T-cell (primary cell): ENCODE measurements around the gene TGFBR3. TPM values are rescaled to one million over a fixed set of nuclear protein-coding genes. Genes with fewer than 3 reads are reported as not detected.

Source experiments
- ATAC-seq, 4 experiments: fragments of 200-7000 bp in 3 of 4; fragments of 150-1000 bp in 1 of 4; cut with Tn5 transposase; replicated peaks in 1 of 4; 1 replicate in 3 of 4; 2 replicates in 1 of 4; pipeline ENCODE4 v1.10.0; 2021; ENCODE audit warnings: moderate library complexity in 3 of 4, mild to moderate bottlenecking in 2 of 4, moderate number of reproducible peaks in 1 of 4
- CTCF ChIA-PET, 2 donors: fragments of 300-600 bp; sonication (Branson Sonifier 250); formaldehyde crosslinking; loops; one replicate each; lab custom pipeline; 2022; ENCODE audit warnings: antibody characterized with exemption in 2 of 2; lab: Charles Lee
- POLR2A ChIA-PET, 2 donors: fragments of 300-600 bp; sonication (Branson Sonifier 250); formaldehyde crosslinking; loops; one replicate each; lab custom pipeline; 2022; ENCODE audit warnings: antibody characterized with exemption in 2 of 2; lab: Charles Lee
- DNase-seq, 35 experiments: peaks; one replicate each; pipeline versions ENCODE4 v3.0.0 to v3.0.0-alpha.2; 2013 to 2023
- H3K27ac ChIP-seq: one replicate; pipeline ENCODE4 v1.5.1; 2013; ENCODE audit warnings: low read length
- H3K27me3 ChIP-seq, 2 experiments: replicated peaks in 1 of 2; 1 replicate in 1 of 2; 2 replicates in 1 of 2; pipeline versions ENCODE4 v1.6.1 to v1.7.0; 2013; ENCODE audit warnings: low read length in 1 of 2, mixed read lengths in 1 of 2; ENCODE audit not compliant: control insufficient read depth in 2 of 2, insufficient read depth in 2 of 2; ENCODE audit errors: extremely low read depth in 1 of 2
- H3K36me3 ChIP-seq, 2 donors: 1 replicate in 1 of 2; 2 replicates in 1 of 2; pipeline versions ENCODE4 v1.6.1 to v1.7.0; 2013; ENCODE audit warnings: low read length in 1 of 2; ENCODE audit not compliant: control insufficient read depth in 2 of 2, insufficient read depth in 1 of 2; ENCODE audit errors: extremely low read depth in 1 of 2
- H3K4me1 ChIP-seq, 2 experiments: 1 replicate in 1 of 2; 2 replicates in 1 of 2; pipeline versions ENCODE4 v1.6.1 to v1.7.0; 2013; ENCODE audit warnings: low read length in 2 of 2, mixed read lengths in 1 of 2; ENCODE audit not compliant: insufficient read depth in 2 of 2, control insufficient read depth in 1 of 2; ENCODE audit errors: extremely low read depth in 1 of 2
- H3K4me3 ChIP-seq, 2 donors: 1 replicate in 1 of 2; 2 replicates in 1 of 2; pipeline versions ENCODE4 v1.5.1 to v1.7.0; 2013; ENCODE audit warnings: mild to moderate bottlenecking in 2 of 2, low read length in 1 of 2, moderate library complexity in 1 of 2; ENCODE audit not compliant: control insufficient read depth in 1 of 2; ENCODE audit errors: extremely low read depth in 1 of 2
- H3K9me3 ChIP-seq: 2 replicates; pipeline ENCODE4 v1.7.0; 2013
- H3K27ac Mint-ChIP-seq, 2 donors: one replicate each; pipeline ENCODE4 v1.8.0; 2020 to 2021; ENCODE audit warnings: mild to moderate bottlenecking in 2 of 2, mixed read lengths in 2 of 2
- H3K27me3 Mint-ChIP-seq, 2 donors: one replicate each; pipeline ENCODE4 v1.8.0; 2021 to 2022; ENCODE audit warnings: mixed read lengths in 2 of 2
- H3K36me3 Mint-ChIP-seq: one replicate; pipeline ENCODE4 v1.8.0; 2021; ENCODE audit warnings: mixed read lengths
- H3K4me1 Mint-ChIP-seq, 3 donors: one replicate each; pipeline ENCODE4 v1.8.0; 2020 to 2022; ENCODE audit warnings: mixed read lengths in 3 of 3, mild to moderate bottlenecking in 1 of 3
- H3K4me3 Mint-ChIP-seq, 3 donors: one replicate each; pipeline ENCODE4 v1.8.0; 2020 to 2022; ENCODE audit warnings: mild to moderate bottlenecking in 3 of 3, mixed read lengths in 3 of 3, moderate library complexity in 3 of 3
- H3K9me3 Mint-ChIP-seq, 3 donors: one replicate each; pipeline ENCODE4 v1.8.0; 2020 to 2022; ENCODE audit warnings: mixed read lengths in 3 of 3
- WGBS: methylation state at CpG from one replicate; pipeline ENCODE4 v1.1.5; 2013; ENCODE audit warnings: missing lambda C conversion rate; ENCODE audit not compliant: insufficient coverage; 5-methylcytosine and 5-hydroxymethylcytosine counted together
- total RNA-seq, 35 experiments: library from RNA in 6 of 35; stranded (reverse) in 6 of 35; fragments of 120-200 nt in 1 of 35; gene quantifications; one replicate each; pipeline versions ENCODE4 v1.2.1 to v1.2.4 and lab custom pipeline; 2013 to 2026

Gene TGFBR3
- total RNA-seq, 5 donors from 2014 or later (not counting 1 experiment from before 2014, with no cell fraction given) = 17.5 to 65.4 (median 36.4) TPM

DNA sequence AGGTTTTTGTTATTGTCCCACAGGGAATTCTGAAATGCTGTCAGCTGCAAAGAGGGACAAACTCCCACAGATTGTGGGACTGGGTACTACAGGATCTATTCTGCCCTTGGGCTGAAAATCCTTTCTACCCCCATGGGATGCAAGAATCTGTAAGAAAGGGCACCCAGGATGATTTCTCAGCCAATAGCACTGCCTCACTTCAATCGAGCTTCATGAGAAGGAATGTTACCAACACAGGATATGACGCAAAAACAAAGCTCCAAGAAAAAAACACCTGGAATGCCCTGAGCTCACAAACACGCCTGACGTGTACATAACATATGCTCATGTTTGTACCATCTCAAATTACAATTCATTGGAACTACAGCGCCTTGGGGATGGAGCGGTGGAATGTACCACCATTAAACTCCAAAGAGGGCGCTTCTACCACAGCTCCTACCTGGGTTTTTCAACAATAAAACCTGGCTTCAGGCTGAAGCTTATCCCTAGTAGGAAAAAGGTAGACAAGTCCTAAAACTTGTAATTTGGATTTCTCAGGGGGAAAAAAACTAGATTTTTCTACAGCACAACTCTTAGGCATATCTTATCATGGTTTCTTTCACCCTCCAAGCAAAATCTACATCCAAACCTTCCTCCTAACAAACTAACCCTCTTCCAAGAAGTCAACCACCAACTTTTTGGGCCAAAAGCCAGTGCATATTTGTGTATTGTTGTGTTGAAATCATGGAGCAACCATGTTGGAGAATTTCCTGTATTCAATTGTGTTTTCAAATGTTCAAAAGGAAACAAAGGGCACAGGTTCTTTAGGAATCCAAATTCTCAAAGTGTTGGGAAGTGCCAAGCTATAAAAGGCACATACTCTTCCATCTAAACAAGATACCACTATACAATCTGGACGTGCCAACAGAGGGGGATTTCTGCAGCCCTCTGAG is 78.9 kb downstream of the TGFBR3 start:
- POLR2A ChIA-PET = no interaction called here
- no peaks in the 10 kb centered on the region for H3K36me3 ChIP-seq
- Mint-ChIP-seq H3K27me3 (no peaks in the 10 kb centered on the region), H3K36me3 (no peaks in the 10 kb centered on the region), H3K4me3 (no peak overlapping the region), H3K27ac (peak overlapping the region; percentile 68 to 96), H3K4me1 (peaks cover 62 to 84% (median 76%) of the 10 kb centered on the region in 3 donors), H3K9me3 (peaks cover 0 to 5% (median 0%) of the 10 kb centered on the region in 3 donors)
- no peak overlapping the region for H3K4me3 ChIP-seq
- DNase-seq (no peak), ATAC-seq (no peak)
- no peaks in the 10 kb centered on the region for H3K27me3 ChIP-seq
- peak overlapping the region; percentile 10 for H3K27ac ChIP-seq
- CTCF ChIA-PET = interaction anchor here (0.5 to 1.3 kb wide), 4 partner anchors 11 to 244 kb away, joined by 3 to 5 read pairs (median 3); no protein-coding TSS in a partner anchor
- peaks cover 21 to 56% of the 10 kb centered on the region in 2 experiments for H3K4me1 ChIP-seq
- no peaks in the 10 kb centered on the region for H3K9me3 ChIP-seq
- WGBS = 92% methylated on average over 3 of the region's 8 CpGs

GRCh38 chr1:91806181-91806768 is 79.7 kb downstream of the TGFBR3 start:
- Histone ChIP-seq H3K36me3 (no peaks in the 10 kb centered on the region), H3K9me3 (no peaks in the 10 kb centered on the region), H3K4me3 (no peak overlapping the region), H3K27me3 (no peaks in the 10 kb centered on the region), H3K27ac (no peak overlapping the region), H3K4me1 (peaks cover 21 to 56% of the 10 kb centered on the region in 2 experiments)
- peaks cover 0 to 5% (median 0%) of the 10 kb centered on the region in 3 donors for H3K9me3 Mint-ChIP-seq
- no peak for ATAC-seq
- POLR2A ChIA-PET = interaction anchor here in 1 of 2 donors (0.9 kb wide), 1 partner anchor 15 kb away, joined by 5 read pairs; no protein-coding TSS in a partner anchor
- no peaks in the 10 kb centered on the region for H3K36me3 Mint-ChIP-seq
- no peak for DNase-seq
- H3K27ac Mint-ChIP-seq = peak overlapping the region; percentile 53 to 96
- WGBS = 100% methylated on average over 2 of the region's 8 CpGs
- peaks cover 59 to 82% (median 69%) of the 10 kb centered on the region in 3 donors for H3K4me1 Mint-ChIP-seq
- CTCF ChIA-PET = interaction anchor here (0.5 to 2.1 kb wide), 7 partner anchors 12 to 818 kb away, joined by 3 to 15 read pairs (median 3); no protein-coding TSS in a partner anchor
- no peak overlapping the region for H3K4me3 Mint-ChIP-seq
- H3K27me3 Mint-ChIP-seq = no peaks in the 10 kb centered on the region

GRCh38 chr1:91805311-91805801 is 80.6 kb downstream of the TGFBR3 start:
- peak in 22 of 35 experiments; percentile 8 to 52 (median 22) for DNase-seq
- ATAC-seq = no peak
- peaks cover 52 to 79% (median 62%) of the 10 kb centered on the region in 3 donors for H3K4me1 Mint-ChIP-seq

DNA sequence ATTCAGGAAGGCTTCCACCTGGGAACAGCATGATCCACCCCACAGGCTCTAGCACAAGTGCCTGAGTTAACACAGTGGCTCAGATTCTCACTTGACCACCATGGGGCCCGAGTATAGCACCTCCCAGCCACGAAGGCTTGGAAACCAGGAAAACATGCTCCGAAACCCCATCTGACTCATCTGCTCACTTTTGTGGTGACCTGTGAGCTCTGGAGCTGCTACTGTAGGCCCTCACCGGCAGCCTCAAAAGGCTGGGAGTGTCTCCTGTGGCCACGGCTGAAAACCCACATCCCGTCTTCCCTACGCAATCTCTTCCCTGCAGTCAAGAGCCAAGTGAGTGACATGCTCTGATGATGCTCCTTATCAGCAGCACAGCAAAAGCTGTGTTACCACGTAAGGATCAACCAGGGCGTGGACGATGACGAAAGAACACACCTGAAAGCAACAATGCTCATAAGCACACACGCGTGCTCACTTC is 81.4 kb downstream of the TGFBR3 start:
- ChIA-PET CTCF (interaction anchor here in 1 of 2 donors (0.7 to 2.1 kb wide), 4 partner anchors 80 to 292 kb away, joined by 3 to 15 read pairs (median 8); no protein-coding TSS in a partner anchor), POLR2A (interaction anchor here (0.5 to 0.9 kb wide), 5 partner anchors 73 to 783 kb away, joined by 3 to 4 read pairs (median 3); no protein-coding TSS in a partner anchor)
- DNase-seq (peak; percentile 62 to 97 (median 89)), ATAC-seq (peak; percentile 78 to 82 (median 80))
- H3K4me1 Mint-ChIP-seq = peaks cover 50 to 74% (median 56%) of the 10 kb centered on the region in 3 donors
- WGBS = 6% methylated on average over 8 of the region's 13 CpGs
- Histone ChIP-seq H3K9me3 (no peaks in the 10 kb centered on the region), H3K27ac (peak overlapping the region; percentile 98), H3K4me1 (peaks cover 21 to 46% of the 10 kb centered on the region in 2 experiments), H3K36me3 (no peaks in the 10 kb centered on the region), H3K4me3 (peak overlapping the region in 1 of 2 donors; percentile 38), H3K27me3 (no peaks in the 10 kb centered on the region)
- peak overlapping the region; percentile 69 to 78 (median 76) for H3K4me3 Mint-ChIP-seq
- H3K27ac Mint-ChIP-seq = peak overlapping the region; percentile 95 to 96
- H3K27me3 Mint-ChIP-seq = no peaks in the 10 kb centered on the region
- peaks cover 0 to 5% (median 0%) of the 10 kb centered on the region in 3 donors for H3K9me3 Mint-ChIP-seq
- no peaks in the 10 kb centered on the region for H3K36me3 Mint-ChIP-seq

More at GRCh38 chr1:91805311-91805801, 80.6 kb downstream of the TGFBR3 start:
- Mint-ChIP-seq H3K4me3 (peak overlapping the region in 1 of 3 donors; percentile 20), H3K36me3 (no peaks in the 10 kb centered on the region), H3K27ac (peak overlapping the region; percentile 95 to 96), H3K9me3 (peaks cover 0 to 5% (median 0%) of the 10 kb centered on the region in 3 donors), H3K27me3 (no peaks in the 10 kb centered on the region)
- Histone ChIP-seq H3K27ac (peak overlapping the region; percentile 98), H3K4me1 (peaks cover 21 to 50% of the 10 kb centered on the region in 2 experiments), H3K27me3 (no peaks in the 10 kb centered on the region), H3K4me3 (no peak overlapping the region), H3K36me3 (no peaks in the 10 kb centered on the region), H3K9me3 (no peaks in the 10 kb centered on the region)
- POLR2A ChIA-PET = interaction anchor here in 1 of 2 donors (0.6 kb wide), 1 partner anchor 72 kb away, joined by 4 read pairs; no protein-coding TSS in a partner anchor
- CTCF ChIA-PET = interaction anchor here (0.5 to 2.1 kb wide), 4 partner anchors 8 to 293 kb away, joined by 3 to 15 read pairs (median 4); no protein-coding TSS in a partner anchor
- 70% methylated on average over 4 of the region's 8 CpGs for WGBS

- Mint-ChIP-seq H3K27ac (peak overlapping the region; percentile 95 to 96), H3K4me3 (peak overlapping the region; percentile 69 to 78 (median 76)), H3K4me1 (peaks cover 48 to 74% (median 55%) of the 10 kb centered on the region in 3 donors), H3K36me3 (no peaks in the 10 kb centered on the region), H3K9me3 (peaks cover 0 to 5% (median 0%) of the 10 kb centered on the region in 3 donors), H3K27me3 (no peaks in the 10 kb centered on the region)
- POLR2A ChIA-PET = interaction anchor here (0.6 to 1.2 kb wide), 6 partner anchors 42 to 145 kb away, joined by 3 to 5 read pairs (median 3); no protein-coding TSS in a partner anchor
- Histone ChIP-seq H3K36me3 (no peaks in the 10 kb centered on the region), H3K9me3 (no peaks in the 10 kb centered on the region), H3K4me3 (peak overlapping the region; percentile 19 to 38), H3K27ac (peak overlapping the region; percentile 98), H3K4me1 (peaks cover 21 to 47% of the 10 kb centered on the region in 2 experiments), H3K27me3 (no peaks in the 10 kb centered on the region)
- DNase-seq = peak; percentile 56 to 94 (median 73)
- WGBS = 11% methylated on average over 3 of the region's 6 CpGs
- peak; percentile 61 to 67 (median 64) for ATAC-seq
- CTCF ChIA-PET = interaction anchor here in 1 of 2 donors (0.7 to 2.1 kb wide), 4 partner anchors 80 to 292 kb away, joined by 3 to 15 read pairs (median 8); no protein-coding TSS in a partner anchor
These were observed 82.0 kb downstream of the TGFBR3 start for GRCh38 chr1:91803847-91804545.
